ENCODE measurements around the gene STAB2.
"Not testable (repeated sequence)": the region's sequence is repeated elsewhere in the genome, so short reads cannot be mapped to it uniquely, and the experiment has no call there.

STAB2 gene

DNA sequence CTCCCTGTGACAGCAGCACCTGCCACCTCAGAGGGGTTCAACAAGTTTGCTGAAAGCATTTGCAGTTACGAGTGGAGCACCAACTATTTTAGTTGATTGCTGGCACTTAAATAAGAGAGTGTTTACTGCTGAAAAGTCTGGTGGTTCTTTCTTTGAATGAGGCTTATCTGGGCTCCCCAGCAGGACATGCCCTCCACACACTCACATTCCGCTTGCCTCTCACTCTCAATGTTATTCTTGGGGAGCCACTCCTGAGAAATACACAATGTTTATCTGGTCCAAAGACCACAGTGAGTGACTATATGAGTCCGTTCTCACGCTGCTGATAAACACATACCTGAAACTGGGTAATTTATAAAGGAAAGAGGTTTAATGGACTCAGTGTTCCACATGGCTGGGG lies 222.1 kb downstream of the STAB2 start:
- DNase-seq (ENCODE audit: low read depth): no peak

DNA sequence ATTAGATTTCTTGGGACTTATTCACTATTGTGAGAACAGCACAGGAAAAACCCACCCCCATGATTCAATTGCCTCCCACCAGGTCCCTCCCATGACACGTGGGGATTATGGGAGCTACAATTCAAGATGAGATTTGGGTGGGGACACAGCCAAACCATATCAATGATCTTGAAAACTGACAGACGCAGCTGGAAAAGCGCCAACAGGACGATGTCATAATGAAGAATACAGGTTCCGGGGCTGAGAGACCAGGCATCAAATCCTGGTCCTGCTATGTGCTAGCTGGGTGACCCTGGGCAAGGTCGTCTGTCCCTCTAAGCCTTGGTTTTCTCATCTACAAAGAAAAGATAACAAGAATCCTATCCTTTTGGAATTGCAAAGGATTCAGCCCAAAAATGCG lies 222.6 kb downstream of the STAB2 start:
- DNase-seq (ENCODE audit: low read depth): not testable (repeated sequence)

- no peak for DNase-seq (ENCODE audit: low read depth)
Measured at GRCh38 chr12:103810111-103810510, 223.0 kb downstream of the STAB2 start.

DNA sequence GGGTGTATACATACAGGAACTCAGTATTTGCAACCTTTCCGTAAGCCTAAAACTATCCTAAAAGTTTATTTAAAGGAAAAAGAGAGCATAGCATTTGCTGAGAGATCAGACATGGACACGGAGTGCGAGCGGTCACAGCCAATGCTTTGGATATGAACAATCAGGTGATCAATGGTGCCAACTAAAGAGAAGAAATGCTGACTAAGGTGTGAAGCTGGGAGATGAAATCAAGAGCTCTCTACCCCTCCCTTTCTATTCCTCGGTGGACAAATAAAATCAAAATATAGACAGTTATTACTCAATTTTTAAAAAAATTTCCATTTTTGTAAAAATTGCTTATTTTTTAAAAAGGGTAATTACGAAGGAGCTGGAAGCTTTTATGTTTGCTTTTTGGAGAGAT lies 224.7 kb downstream of the STAB2 start:
- no peak for DNase-seq (ENCODE audit: low read depth)

DNA sequence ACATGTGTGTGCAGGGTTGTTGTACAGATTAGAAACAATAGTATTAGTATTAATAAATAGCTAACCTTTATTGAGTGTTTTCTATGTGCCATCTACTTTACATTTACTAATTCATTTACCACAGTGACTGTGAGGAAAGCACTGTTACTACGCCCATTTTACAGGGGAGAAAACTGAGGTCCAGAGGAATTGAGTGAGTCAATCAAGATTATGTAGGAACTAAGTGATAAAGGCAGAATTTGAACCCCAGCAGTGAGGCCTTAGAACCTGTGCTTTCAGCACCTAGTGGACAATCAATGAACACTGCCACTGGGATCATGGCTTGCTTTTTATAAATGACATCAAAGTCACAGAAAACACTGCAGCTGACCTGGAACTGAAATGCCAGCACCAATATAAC lies 225.7 kb downstream of the STAB2 start:
- no peak for DNase-seq (ENCODE audit: low read depth)

- no peak for DNase-seq (ENCODE audit: low read depth)
Measured at GRCh38 chr12:103813426-103813825, 226.4 kb downstream of the STAB2 start.

GRCh38 chr12:103813949-103814348 lies 226.9 kb downstream of the STAB2 start:
- no peak for DNase-seq (ENCODE audit: low read depth)

GRCh38 chr12:103814436-103814835 lies 227.4 kb downstream of the STAB2 start:
- DNase-seq (ENCODE audit: low read depth): no peak
